CD14-positive monocyte (primary cell): ENCODE measurements around the gene DHX38. TPM values are rescaled to one million over a fixed set of nuclear protein-coding genes. Genes with fewer than 3 reads are reported as not detected.
"Not testable (repeated sequence)": the region's sequence is repeated elsewhere in the genome, so short reads cannot be mapped to it uniquely, and the experiment has no call there.

Experiments
- DNase-seq, 3 donors: peaks; one replicate each; pipeline ENCODE4 v3.0.0-alpha.2; 2011 to 2022
- H2AFZ ChIP-seq: 2 replicates; pipeline ENCODE4 v1.6.0; 2012; ENCODE audit warnings: mild to moderate bottlenecking, low read depth, low read length, inconsistent platforms; ENCODE audit not compliant: insufficient read depth, poor library complexity, severe bottlenecking
- H3K27ac ChIP-seq, 2 donors: 1 replicate in 1 of 2; 2 replicates in 1 of 2; pipeline ENCODE4 v1.5.1; 2012 to 2013; ENCODE audit warnings: low read length in 2 of 2, control low read depth in 1 of 2, inconsistent platforms in 1 of 2, low read depth in 1 of 2, mild to moderate bottlenecking in 1 of 2
- H3K27me3 ChIP-seq, 2 donors: one replicate each; pipeline versions ENCODE4 v1.6.0 to v1.6.1; 2011 to 2013; ENCODE audit warnings: low read length in 2 of 2; ENCODE audit not compliant: control insufficient read depth in 2 of 2, insufficient read depth in 2 of 2
- H3K36me3 ChIP-seq, 2 donors: replicated peaks in 1 of 2; 1 replicate in 1 of 2; 2 replicates in 1 of 2; pipeline versions ENCODE4 v1.5.1 to v1.6.1; 2012 to 2013; ENCODE audit warnings: low read length in 2 of 2, control low read depth in 1 of 2, inconsistent platforms in 1 of 2, mild to moderate bottlenecking in 1 of 2; ENCODE audit not compliant: insufficient read depth in 2 of 2, control insufficient read depth in 1 of 2
- H3K4me1 ChIP-seq, 2 donors: 1 replicate in 1 of 2; 2 replicates in 1 of 2; pipeline versions ENCODE4 v1.5.1 to v1.6.1; 2012 to 2013; ENCODE audit warnings: low read length in 2 of 2, control low read depth in 1 of 2, inconsistent platforms in 1 of 2, mild to moderate bottlenecking in 1 of 2, moderate library complexity in 1 of 2; ENCODE audit not compliant: insufficient read depth in 2 of 2, control insufficient read depth in 1 of 2
- H3K4me2 ChIP-seq: replicated peaks from 2 replicates; pipeline ENCODE3; 2012; ENCODE audit warnings: low read length, moderate library complexity, mild to moderate bottlenecking; ENCODE audit not compliant: poor library complexity, severe bottlenecking; ENCODE audit errors: extremely low read depth
- H3K4me3 ChIP-seq, 3 experiments: fragments of 200-600 bp in 1 of 3; sonication (generic) in 1 of 3; replicated peaks in 1 of 3; 1 replicate in 2 of 3; 2 replicates in 1 of 3; pipeline ENCODE4 v1.5.1; 2011 to 2013; ENCODE audit warnings: low read length in 3 of 3, mild to moderate bottlenecking in 3 of 3, control low read depth in 2 of 3, low read depth in 2 of 3, inconsistent platforms in 1 of 3, moderate library complexity in 1 of 3
- H3K79me2 ChIP-seq: 2 replicates; pipeline ENCODE4 v1.6.0; 2012; ENCODE audit warnings: mild to moderate bottlenecking, control low read depth, inconsistent platforms, low read length, moderate library complexity; ENCODE audit not compliant: insufficient read depth
- H3K9ac ChIP-seq: 2 replicates; pipeline ENCODE4 v1.6.0; 2017; ENCODE audit warnings: low read length, mild to moderate bottlenecking; ENCODE audit not compliant: insufficient read depth, poor library complexity, severe bottlenecking
- H3K9me3 ChIP-seq, 2 donors: replicated peaks in 1 of 2; 1 replicate in 1 of 2; 2 replicates in 1 of 2; pipeline versions ENCODE4 v1.5.1 to v1.6.1; 2012 to 2013; ENCODE audit warnings: low read length in 2 of 2, control low read depth in 1 of 2; ENCODE audit not compliant: control insufficient read depth in 1 of 2, insufficient read depth in 1 of 2
- H4K20me1 ChIP-seq: 2 replicates; pipeline ENCODE4 v1.6.0; 2012; ENCODE audit warnings: mild to moderate bottlenecking, low read length, control low read depth, moderate library complexity; ENCODE audit not compliant: insufficient read depth
- H3K27ac Mint-ChIP-seq, 7 donors: one replicate each; pipeline ENCODE4 v1.8.0; 2020; ENCODE audit warnings: mild to moderate bottlenecking in 7 of 7, mixed read lengths in 7 of 7, moderate library complexity in 6 of 7, inconsistent platforms in 2 of 7
- H3K27me3 Mint-ChIP-seq, 3 donors: one replicate each; pipeline ENCODE4 v1.8.0; 2021 to 2022; ENCODE audit warnings: low read depth in 3 of 3, mild to moderate bottlenecking in 3 of 3, mixed read lengths in 3 of 3, moderate library complexity in 3 of 3, inconsistent platforms in 1 of 3
- H3K36me3 Mint-ChIP-seq, 2 donors: one replicate each; pipeline ENCODE4 v1.8.0; 2020; ENCODE audit warnings: mixed read lengths in 2 of 2, inconsistent platforms in 1 of 2, mild to moderate bottlenecking in 1 of 2
- H3K4me1 Mint-ChIP-seq: one replicate; pipeline ENCODE4 v1.8.0; 2020; ENCODE audit warnings: mild to moderate bottlenecking, mixed read lengths
- H3K4me3 Mint-ChIP-seq, 2 donors: one replicate each; pipeline ENCODE4 v1.8.0; 2020; ENCODE audit warnings: mild to moderate bottlenecking in 2 of 2, mixed read lengths in 2 of 2, moderate library complexity in 1 of 2
- H3K9me3 Mint-ChIP-seq, 7 donors: one replicate each; pipeline ENCODE4 v1.8.0; 2020 to 2022; ENCODE audit warnings: mixed read lengths in 7 of 7, mild to moderate bottlenecking in 6 of 7, moderate library complexity in 6 of 7, inconsistent platforms in 2 of 7
- WGBS: methylation state at CpG from one replicate; pipeline ENCODE4 v1.1.5; 2013; ENCODE audit warnings: missing lambda C conversion rate; ENCODE audit not compliant: insufficient coverage; 5-methylcytosine and 5-hydroxymethylcytosine counted together
- intact Hi-C, 2 donors: fragments of 100-400 bp; cut with micrococcal nuclease; formaldehyde crosslinking; loops; one replicate each; pipeline versions ENCODE4 v1.15.0 to v1.15.1; 2023
- polyA plus RNA-seq, 3 donors: library from polyadenylated mRNA; depleted of rRNA in 1 of 3; unstranded in 2 of 3; stranded (reverse) in 1 of 3; fragments of 300-500 nt in 2 of 3; fragments of >200 nt in 1 of 3; fragmentation: Illumina TruSeq in 2 of 3; gene quantifications; 1 replicate in 2 of 3; 2 replicates in 1 of 3; pipeline ENCODE4 v1.2.3, GENCODE V29; 2012 to 2021
- TF ChIP-seq, protein P1 (sequence below): fragments of 200-600 bp; IDR thresholded peaks from one replicate; pipeline ENCODE4 v1.8.0; 2022; ENCODE audit warnings: antibody characterized with exemption, mild to moderate bottlenecking

The DHX38 gene
- polyA plus RNA-seq, 3 donors = 9.1 to 91.5 (median 19.2) TPM

- H3K27ac ChIP-seq = no peak overlapping the region
- H3K9ac ChIP-seq = no peak overlapping the region
- peaks cover 0 to 11% of the 10 kb centered on the region in 2 donors for H3K36me3 ChIP-seq
- intact Hi-C loops = no loop called here
- Mint-ChIP-seq H3K4me3 (no peak overlapping the region), H3K9me3 (no peaks in the 10 kb centered on the region), H3K27me3 (no peaks in the 10 kb centered on the region), H3K36me3 (peaks cover 11 to 21% of the 10 kb centered on the region in 2 donors), H3K27ac (no peak overlapping the region), H3K4me1 (peaks cover 4% of the 10 kb centered on the region)
- no peak overlapping the region for H3K4me2 ChIP-seq
- H3K27me3 ChIP-seq = no peaks in the 10 kb centered on the region
- DNase-seq = no peak
- TF ChIP-seq, protein P1, sequence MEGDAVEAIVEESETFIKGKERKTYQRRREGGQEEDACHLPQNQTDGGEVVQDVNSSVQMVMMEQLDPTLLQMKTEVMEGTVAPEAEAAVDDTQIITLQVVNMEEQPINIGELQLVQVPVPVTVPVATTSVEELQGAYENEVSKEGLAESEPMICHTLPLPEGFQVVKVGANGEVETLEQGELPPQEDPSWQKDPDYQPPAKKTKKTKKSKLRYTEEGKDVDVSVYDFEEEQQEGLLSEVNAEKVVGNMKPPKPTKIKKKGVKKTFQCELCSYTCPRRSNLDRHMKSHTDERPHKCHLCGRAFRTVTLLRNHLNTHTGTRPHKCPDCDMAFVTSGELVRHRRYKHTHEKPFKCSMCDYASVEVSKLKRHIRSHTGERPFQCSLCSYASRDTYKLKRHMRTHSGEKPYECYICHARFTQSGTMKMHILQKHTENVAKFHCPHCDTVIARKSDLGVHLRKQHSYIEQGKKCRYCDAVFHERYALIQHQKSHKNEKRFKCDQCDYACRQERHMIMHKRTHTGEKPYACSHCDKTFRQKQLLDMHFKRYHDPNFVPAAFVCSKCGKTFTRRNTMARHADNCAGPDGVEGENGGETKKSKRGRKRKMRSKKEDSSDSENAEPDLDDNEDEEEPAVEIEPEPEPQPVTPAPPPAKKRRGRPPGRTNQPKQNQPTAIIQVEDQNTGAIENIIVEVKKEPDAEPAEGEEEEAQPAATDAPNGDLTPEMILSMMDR = no peak
- no peaks in the 10 kb centered on the region for H4K20me1 ChIP-seq
- WGBS = 97% methylated on average over 5 of the region's 8 CpGs
- H2AFZ ChIP-seq = no peak overlapping the region
- no peaks in the 10 kb centered on the region for H3K4me1 ChIP-seq
- H3K9me3 ChIP-seq = no peaks in the 10 kb centered on the region
- H3K79me2 ChIP-seq = no peaks in the 10 kb centered on the region
- no peak overlapping the region for H3K4me3 ChIP-seq
These were observed 20.0 kb upstream of the DHX38 start for GRCh38 chr16:72073560-72074230.

DNA sequence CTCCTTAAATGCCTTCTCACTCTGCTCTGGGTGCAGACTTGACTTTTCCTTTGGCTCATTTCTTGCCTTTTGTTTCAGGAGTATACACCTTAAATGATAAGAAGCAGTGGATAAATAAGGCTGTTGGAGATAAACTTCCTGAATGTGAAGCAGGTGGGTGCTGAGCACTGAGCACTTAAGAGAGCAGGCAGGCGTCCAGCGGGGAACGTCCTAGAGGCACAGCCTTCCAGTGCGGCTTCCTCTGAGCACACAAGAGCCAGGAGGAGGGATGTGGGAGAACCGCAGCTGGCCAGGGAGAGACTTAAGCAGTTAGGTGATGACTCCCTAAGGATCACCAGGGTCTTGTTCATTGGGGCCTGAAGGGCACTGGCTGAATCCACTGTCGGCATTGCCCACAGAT lies 18.6 kb upstream of the DHX38 start:
- H3K27ac ChIP-seq, H3K27ac Mint-ChIP-seq, H2AFZ ChIP-seq, H3K9ac ChIP-seq, H3K4me2 ChIP-seq, H3K4me1 Mint-ChIP-seq, H3K4me1 ChIP-seq, H3K4me3 ChIP-seq, H4K20me1 ChIP-seq, intact Hi-C loops, H3K27me3 ChIP-seq, H3K9me3 ChIP-seq, H3K27me3 Mint-ChIP-seq, DNase-seq, H3K79me2 ChIP-seq, H3K9me3 Mint-ChIP-seq, H3K4me3 Mint-ChIP-seq: not testable (repeated sequence)
- H3K36me3 Mint-ChIP-seq = peaks cover 11 to 21% of the 10 kb centered on the region in 2 donors
- H3K36me3 ChIP-seq = peaks cover 0 to 11% of the 10 kb centered on the region in 2 donors
- WGBS = 100% methylated on average over 2 of the region's 6 CpGs

- intact Hi-C loops, H3K4me1 Mint-ChIP-seq, H3K9me3 Mint-ChIP-seq, H2AFZ ChIP-seq, H3K27me3 Mint-ChIP-seq, H3K4me2 ChIP-seq, H3K27ac Mint-ChIP-seq, H3K9ac ChIP-seq, H3K27ac ChIP-seq, H3K9me3 ChIP-seq, H3K27me3 ChIP-seq, DNase-seq, H3K4me1 ChIP-seq, H4K20me1 ChIP-seq, H3K4me3 Mint-ChIP-seq, H3K79me2 ChIP-seq, H3K4me3 ChIP-seq: not testable (repeated sequence)
- no CpG with 5 or more reads among the region's 5 CpGs for WGBS
- peaks cover 0 to 11% of the 10 kb centered on the region in 2 donors for H3K36me3 ChIP-seq
- H3K36me3 Mint-ChIP-seq = peaks cover 11 to 16% of the 10 kb centered on the region in 2 donors
These were observed 16.5 kb upstream of the DHX38 start for GRCh38 chr16:72076991-72077706.
